NCI-H345 (cell line): ENCODE measurements around the gene FHL2.

Experiments used
- DNase-seq: peaks from one replicate; lab custom pipeline; 2025; lab: John Stamatoyannopoulos, UW

FHL2 gene

GRCh38 chr2:105421053-105421452 is 22.2 kb upstream of the FHL2 start:
- DNase-seq, result no peak

DNA sequence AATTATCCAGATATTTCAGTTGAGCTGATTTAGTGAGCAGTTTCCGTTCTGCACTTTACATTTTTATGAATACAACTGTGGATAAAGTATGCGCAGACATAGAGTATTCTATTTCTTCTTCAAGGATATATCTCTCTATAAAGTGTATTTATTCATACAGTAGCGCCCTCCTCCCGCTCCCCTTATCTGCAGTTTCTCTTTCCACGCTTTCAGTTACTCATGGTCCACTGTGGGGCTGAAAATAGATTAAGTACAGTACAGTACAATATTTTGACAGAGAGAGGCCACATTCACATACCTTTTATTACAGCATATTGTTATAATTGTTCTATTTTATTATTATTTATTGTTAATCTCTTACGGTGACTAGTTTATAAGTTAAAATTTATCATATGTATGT is 19.7 kb upstream of the FHL2 start:
- no peak for DNase-seq

DNA sequence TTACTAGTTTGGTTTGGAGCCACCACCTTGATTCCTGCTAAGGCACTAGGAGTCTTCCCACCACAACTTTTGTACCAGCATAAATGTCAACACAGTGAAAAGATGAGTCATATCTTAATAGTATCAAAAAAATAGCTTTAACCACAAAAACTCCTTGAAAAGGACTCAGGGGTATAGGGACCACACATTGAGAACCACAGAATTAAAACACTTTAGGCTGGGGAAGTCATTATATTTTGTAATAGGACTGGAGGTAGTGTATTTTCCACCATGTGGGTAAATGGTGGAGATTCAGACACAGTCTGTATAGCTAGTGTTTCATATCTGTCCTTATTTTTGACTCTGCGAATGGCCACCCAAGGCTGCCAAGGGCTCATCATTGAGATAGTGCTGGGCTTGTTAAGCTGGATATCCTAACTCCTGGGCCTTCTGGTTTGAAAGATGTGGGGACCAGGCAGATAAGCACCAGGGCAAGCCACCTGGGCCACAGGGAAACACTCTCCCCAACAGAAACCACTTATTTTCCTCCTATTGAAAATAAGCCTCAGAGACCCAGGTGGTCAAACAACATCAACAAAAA is 19.1 kb upstream of the FHL2 start:
- no peak for DNase-seq

- no peak for DNase-seq
These were observed 17.3 kb upstream of the FHL2 start for GRCh38 chr2:105416156-105416555.

GRCh38 chr2:105415007-105415406 is 16.2 kb upstream of the FHL2 start:
- no peak for DNase-seq

GRCh38 chr2:105413206-105413605 is 14.4 kb upstream of the FHL2 start:
- no peak for DNase-seq

GRCh38 chr2:105412584-105412983 is 13.7 kb upstream of the FHL2 start:
- DNase-seq, result no peak

DNA sequence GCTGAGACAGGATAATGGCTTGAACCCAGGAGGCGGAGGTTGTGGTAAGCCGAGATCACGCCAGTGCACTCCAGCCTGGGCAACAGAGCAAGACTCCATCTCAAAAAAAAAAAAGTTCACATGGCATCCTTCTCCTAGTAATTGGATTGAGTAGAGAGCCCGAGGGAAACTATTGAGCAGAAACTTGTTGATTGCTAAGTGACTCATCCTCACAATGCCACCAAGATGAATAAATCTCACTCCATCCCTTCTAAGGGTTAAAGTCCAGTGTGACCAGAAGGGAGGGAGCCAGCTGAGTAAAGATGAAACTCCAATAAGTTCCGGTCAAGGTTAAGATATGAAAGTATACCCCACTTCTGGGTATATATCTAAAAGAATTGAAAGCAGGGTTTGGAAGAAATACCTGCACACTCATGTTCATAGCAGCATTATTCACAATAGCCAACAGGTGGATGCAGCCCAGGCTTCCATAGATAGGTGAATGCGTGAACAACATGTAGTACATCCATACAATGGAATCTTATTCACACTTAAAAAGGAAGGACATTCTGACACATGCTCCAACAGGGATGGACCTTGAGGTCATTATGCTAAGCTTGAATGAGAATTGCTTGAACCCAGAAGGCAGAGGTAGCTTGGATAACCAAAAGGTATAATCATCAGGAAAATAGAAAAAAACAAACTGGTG is 13.0 kb upstream of the FHL2 start:
- DNase-seq, result no peak

DNA sequence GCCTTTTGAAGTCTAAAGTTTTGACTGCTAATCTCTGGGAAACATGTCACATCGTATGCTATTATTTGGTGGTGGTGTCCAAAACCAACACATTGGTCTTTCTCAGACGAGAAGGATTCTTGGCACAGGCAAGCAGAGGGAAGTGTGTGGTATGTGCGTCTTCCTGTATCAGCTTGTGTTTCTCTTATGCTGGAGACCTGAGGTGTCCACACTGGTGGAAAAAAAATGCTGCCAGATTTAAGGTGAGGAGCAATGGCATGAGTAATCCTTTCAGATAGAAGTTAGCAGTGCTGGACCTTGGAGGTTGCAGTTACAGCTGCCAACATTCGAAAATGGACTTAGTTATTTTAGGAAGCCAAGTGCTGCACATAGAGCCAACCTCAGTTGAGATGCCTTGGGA is 11.7 kb upstream of the FHL2 start:
- no peak for DNase-seq

GRCh38 chr2:105409717-105410116 is 10.9 kb upstream of the FHL2 start:
- DNase-seq, result no peak

DNA sequence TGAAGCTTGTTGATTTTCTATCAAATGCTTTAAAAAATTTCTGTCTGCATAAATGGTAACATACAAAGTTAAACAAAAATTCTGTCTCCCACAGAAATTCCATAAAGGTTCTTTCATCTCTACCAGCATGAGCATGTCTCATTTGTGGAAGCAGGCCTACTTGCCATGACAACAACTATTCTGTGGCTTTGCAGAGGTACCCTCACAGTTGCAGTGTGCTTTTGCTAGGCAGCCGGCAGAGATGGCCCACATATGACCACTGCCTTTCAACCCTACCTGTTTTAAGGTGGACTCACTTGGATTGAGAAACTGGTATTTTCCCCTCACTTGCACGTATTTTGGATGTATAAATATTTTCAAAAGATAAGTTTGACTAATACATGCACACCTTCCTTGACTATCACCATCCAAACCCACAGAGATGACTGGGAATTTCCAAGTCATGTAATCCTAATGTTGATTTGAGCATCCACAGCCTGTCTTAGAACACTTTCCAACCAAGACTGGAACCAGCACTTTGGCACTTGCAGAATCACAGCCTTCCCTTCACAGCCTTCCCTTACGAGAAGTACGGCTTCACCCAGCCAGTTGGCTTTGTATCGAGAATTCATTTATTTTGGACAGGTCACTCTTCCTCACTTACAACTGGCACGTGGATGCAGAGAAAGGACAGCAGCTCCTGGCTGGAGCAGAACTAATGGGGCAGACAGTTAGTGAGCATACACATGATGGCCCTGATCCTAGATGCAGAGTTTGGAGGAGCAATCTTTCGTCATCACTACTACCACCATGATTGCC is 9.3 kb upstream of the FHL2 start:
- DNase-seq, result no peak

- no peak for DNase-seq
These were observed 7.4 kb upstream of the FHL2 start for GRCh38 chr2:105406221-105406620.

DNA sequence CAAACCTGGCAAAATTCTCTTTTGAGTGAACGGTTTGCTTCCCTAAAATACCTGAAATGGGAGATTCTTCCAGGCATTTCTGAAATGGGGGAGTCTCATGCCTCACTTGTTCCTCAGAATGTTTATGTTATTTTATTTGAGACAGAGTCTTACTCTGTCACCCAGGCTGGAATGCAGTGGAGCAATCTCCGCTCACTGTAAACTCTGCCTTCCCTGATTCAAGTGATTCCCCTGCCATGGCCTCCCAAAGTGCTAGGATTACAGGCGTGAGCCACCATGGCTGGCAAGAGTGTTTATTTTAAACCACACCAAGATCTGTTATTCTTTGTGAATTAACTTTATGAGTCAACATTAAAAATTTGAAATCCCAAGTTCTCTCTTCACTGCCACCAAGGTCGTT is 6.4 kb upstream of the FHL2 start:
- DNase-seq, result no peak

DNA sequence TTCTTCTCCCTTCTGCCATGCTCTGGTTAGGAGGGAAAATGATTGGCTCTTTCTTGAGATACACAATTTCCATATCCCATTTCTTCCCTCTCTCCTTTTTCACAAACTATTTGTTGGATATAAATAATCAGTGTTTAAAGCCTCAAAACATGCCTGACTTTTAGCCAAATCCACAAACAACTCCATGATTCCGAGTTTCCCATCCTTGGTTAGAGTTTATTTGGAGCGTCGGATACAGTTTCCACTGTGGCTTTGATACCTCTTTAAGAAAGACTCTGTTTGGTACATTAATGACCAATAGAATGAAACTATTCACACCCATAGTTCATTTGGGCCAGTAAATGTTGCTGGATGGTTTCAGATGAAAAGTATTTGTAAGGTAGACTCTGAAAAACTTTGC is 5.9 kb upstream of the FHL2 start:
- DNase-seq, result no peak

- no peak for DNase-seq
These were observed 5.2 kb upstream of the FHL2 start for GRCh38 chr2:105403783-105404698.

- no peak for DNase-seq
These were observed 4.5 kb upstream of the FHL2 start for GRCh38 chr2:105403241-105403782.

- no peak for DNase-seq
These were observed 4.0 kb upstream of the FHL2 start for GRCh38 chr2:105402809-105403208.

- no peak for DNase-seq
These were observed 3.0 kb upstream of the FHL2 start for GRCh38 chr2:105401867-105402266.

GRCh38 chr2:105400138-105400540 is 1.3 kb upstream of the FHL2 start:
- no peak for DNase-seq

DNA sequence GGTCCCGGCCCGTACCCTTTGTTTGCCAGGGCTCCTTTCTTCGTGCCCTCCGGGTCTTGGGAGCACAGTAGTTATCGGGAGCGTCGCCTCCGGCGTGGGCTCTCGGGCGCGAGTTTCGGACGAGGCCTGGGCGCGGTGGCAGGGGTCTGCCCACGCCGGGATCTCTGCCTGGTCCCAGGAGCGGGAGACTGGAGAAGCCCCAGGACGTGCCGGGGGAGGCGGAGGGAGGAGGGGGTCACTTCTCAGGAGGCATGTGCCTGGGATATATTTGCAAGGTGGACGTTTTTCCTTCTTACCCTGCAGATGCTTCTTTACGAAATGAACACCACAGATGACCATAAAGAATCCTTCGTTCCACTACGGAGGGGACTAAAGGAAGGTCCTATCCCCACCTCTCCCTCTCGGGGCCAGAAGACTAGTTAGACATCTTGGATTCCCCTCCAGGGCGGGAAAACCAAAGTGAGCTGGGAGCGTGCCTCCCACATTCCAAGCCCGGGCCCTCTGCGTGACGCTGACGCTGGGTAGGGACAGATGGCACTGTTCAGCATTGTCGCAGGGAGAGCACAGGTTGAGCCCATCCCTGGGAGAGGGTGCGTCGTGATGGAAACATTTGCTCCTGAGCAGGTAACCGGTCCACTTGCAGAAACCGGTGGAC is 483 bp upstream of the FHL2 start:
- no peak for DNase-seq

DNA sequence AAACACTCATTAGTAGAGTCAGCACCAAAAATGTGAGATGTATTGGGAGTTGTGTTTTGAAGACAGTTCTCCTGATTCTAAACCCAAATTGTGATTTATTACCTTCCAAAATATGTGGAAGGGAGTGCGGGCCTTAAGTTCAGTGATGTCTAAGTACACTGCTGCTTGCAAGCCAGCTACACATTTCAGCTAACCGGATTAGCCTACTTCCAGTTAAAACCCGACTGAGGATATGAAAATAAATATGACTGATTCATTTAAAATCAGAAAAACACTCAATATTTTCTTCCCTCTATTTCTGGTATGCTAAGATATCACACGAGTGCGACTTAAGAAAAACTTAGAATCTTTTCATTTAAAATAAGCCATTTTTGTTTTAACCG is 907 bp downstream of the FHL2 start:
- DNase-seq, result no peak
